ENCODE results near the gene ZMAT2. TPM values are rescaled to one million over a fixed set of nuclear protein-coding genes. Genes with fewer than 3 reads are reported as not detected.
"Not testable (repeated sequence)": the region's sequence is repeated elsewhere in the genome, so short reads cannot be mapped to it uniquely, and the experiment has no call there.

The ZMAT2 gene, protein sequence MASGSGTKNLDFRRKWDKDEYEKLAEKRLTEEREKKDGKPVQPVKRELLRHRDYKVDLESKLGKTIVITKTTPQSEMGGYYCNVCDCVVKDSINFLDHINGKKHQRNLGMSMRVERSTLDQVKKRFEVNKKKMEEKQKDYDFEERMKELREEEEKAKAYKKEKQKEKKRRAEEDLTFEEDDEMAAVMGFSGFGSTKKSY
- total RNA-seq (2021) (64.0 and 68.0 TPM in 2 replicates), Bru-seq, nascent RNA (percentile 93 among the genes with signal in this experiment), BruChase-seq, experiment 1, labeled RNA remaining after a 2-hour chase (percentile 93 among the genes with signal in this experiment), BruChase-seq, experiment 2, labeled RNA remaining after a 6-hour chase (percentile 96 among the genes with signal in this experiment)
- long read RNA-seq, transcript ZMAT2-201 (6 exons, 1,647 nt): major isoform, 10 of 13 reads
- long read RNA-seq, partial matches to known transcripts: 0 of 13 reads
- long read RNA-seq, other reads (novel, unspliced or antisense): 3 of 13 reads

DNA sequence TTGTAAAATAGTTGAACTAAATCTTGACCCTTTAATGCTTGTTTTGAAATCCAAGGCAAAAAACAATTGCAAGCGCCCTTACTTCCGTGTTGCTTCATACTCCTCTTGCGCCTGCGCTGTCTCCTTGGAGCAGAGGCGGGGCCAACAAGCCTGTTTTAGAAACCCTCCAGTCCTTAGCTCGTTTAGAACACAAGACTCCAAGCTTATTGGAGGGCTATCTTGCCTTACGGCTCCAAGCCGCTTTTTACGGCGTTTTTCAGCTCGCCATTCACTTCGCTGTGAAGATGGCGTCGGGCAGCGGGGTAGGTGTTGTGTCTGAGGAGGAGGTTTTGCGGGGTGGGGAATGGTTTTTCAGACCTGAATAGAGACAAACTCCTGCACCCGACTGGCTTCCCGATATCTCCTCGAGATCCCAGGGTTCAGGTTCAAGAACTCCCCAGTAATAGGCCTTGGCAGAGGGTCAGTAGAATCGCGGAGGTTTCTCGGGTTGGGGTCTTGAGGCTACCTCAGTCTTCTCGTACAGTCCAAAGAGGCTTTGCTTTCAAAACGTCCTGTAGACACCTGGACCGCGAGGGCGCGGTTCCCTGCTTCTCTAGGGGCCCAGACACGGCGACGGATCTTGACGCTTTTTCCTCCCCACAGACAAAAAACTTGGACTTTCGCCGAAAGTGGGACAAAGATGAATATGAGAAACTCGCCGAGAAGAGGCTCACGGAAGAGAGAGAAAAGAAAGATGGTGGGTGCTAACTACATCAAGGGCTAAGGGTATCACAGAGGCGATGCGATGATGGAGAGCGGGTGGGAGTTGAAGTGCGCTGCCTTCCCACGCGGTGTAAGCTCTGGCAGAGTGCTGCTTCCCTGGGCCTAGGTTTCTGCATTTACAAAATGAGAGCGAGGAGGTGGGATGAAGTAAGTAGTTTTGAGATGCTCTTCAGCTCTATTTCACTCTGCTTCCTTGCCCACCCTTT lies at the start of gene ZMAT2:
Gene ZMAT2, plus strand, starts transcription at position 271 of the 968 bp plus-strand sequence. Its CDS starts 14 bp downstream, at position 285.
- Histone ChIP-seq H3K9me3 (ENCODE audit: low read depth, low read length, poor library complexity, severe bottlenecking) (no peaks in the 10 kb centered on the region), H3K27ac (ENCODE audit: low read depth, low read length, poor library complexity, severe bottlenecking) (peak within 1 kb of the TSS; percentile 69), H3K4me3 (ENCODE audit: low read depth, low read length, poor library complexity, severe bottlenecking) (peak within 1 kb of the TSS; percentile 83), H3K36me3 (ENCODE audit: insufficient read depth, low read length, poor library complexity, severe bottlenecking) (peaks cover 77% of the 10 kb centered on the region), H3K27me3 (replicated peaks; ENCODE audit: insufficient read depth, low read depth, low read length, poor library complexity) (no peaks in the 10 kb centered on the region), H3K4me1 (ENCODE audit: insufficient read depth, low read length, poor library complexity, severe bottlenecking) (peaks cover 10% of the 10 kb centered on the region)
- TF ChIP-seq EZH2 (IDR thresholded peaks at IDR 0.05; ENCODE audit: borderline replicate concordance, low read depth, low read length, poor library complexity, severe bottlenecking): no peak
- TF ChIP-seq, protein P1, sequence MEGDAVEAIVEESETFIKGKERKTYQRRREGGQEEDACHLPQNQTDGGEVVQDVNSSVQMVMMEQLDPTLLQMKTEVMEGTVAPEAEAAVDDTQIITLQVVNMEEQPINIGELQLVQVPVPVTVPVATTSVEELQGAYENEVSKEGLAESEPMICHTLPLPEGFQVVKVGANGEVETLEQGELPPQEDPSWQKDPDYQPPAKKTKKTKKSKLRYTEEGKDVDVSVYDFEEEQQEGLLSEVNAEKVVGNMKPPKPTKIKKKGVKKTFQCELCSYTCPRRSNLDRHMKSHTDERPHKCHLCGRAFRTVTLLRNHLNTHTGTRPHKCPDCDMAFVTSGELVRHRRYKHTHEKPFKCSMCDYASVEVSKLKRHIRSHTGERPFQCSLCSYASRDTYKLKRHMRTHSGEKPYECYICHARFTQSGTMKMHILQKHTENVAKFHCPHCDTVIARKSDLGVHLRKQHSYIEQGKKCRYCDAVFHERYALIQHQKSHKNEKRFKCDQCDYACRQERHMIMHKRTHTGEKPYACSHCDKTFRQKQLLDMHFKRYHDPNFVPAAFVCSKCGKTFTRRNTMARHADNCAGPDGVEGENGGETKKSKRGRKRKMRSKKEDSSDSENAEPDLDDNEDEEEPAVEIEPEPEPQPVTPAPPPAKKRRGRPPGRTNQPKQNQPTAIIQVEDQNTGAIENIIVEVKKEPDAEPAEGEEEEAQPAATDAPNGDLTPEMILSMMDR (conservative IDR thresholded peaks at IDR 0.05; ENCODE audit: low read depth, low read length): no peak
- intact Hi-C loops (cut with micrococcal nuclease; ENCODE audit: unreplicated experiment): no loop called here
- peak; percentile 99 for DNase-seq (ENCODE audit: low spot score)
- ChIA-PET POLR2A (ENCODE audit: low non-redundant PET) (interaction anchor here (0.8 to 1.0 kb wide), 2 partner anchors 10 to 53 kb away, joined by 3 to 5 read pairs; partner anchors contain the start of genes HARS1, HARS2 and IK), CTCF (no interaction called here)
- TSS peak; percentile 52 for BruUV-seq (replicated peaks)

DNA sequence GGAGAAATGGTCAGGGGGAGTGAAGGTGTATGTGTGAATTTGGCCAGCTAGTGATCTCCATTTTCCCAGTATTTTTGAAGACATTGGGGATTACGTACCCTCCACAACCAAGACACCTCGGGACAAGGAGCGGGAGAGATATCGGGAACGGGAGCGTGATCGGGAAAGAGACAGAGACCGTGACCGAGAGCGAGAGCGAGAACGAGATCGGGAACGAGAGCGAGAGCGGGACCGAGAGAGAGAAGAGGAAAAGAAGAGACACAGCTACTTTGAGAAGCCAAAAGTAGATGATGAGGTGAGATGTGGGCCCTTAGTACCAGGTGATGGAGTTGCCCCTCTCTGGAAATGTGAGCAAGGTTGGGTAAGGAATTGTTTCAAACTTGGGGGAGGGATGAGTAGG lies 41.4 kb upstream of the ZMAT2 start:
- intact Hi-C loops (cut with micrococcal nuclease; ENCODE audit: unreplicated experiment): no loop called here

DNA sequence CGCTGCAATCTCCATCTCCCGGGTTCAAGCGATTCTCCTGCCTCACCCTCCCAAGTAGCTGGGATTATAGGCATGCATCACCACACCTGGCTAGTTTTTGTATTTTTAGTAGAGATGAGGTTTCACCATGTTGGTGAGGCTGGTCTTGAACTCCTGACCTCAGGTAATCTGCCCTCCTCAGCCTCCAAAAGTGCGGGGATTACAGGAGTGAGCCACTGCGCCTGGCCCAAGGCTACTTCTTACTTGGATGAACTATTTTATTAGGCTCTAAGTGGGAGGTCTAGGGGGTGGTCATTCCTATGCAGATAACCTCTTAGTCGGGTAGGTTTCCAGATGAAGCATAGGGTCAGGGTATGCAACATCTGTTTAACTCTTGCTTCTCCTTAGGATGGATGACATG lies 39.9 kb upstream of the ZMAT2 start:
- peaks cover 74% of the 10 kb centered on the region for H3K36me3 ChIP-seq (ENCODE audit: insufficient read depth, low read length, poor library complexity, severe bottlenecking)
- POLR2A ChIA-PET (ENCODE audit: low non-redundant PET); CTCF ChIA-PET; intact Hi-C loops (cut with micrococcal nuclease; ENCODE audit: unreplicated experiment); H3K27me3 ChIP-seq (replicated peaks; ENCODE audit: insufficient read depth, low read depth, low read length, poor library complexity); H3K27ac ChIP-seq (ENCODE audit: low read depth, low read length, poor library complexity, severe bottlenecking); BruUV-seq (replicated peaks); H3K9me3 ChIP-seq (ENCODE audit: low read depth, low read length, poor library complexity, severe bottlenecking); H3K4me3 ChIP-seq (ENCODE audit: low read depth, low read length, poor library complexity, severe bottlenecking); H3K4me1 ChIP-seq (ENCODE audit: insufficient read depth, low read length, poor library complexity, severe bottlenecking); DNase-seq (ENCODE audit: low spot score): not testable (repeated sequence)

More for the DNA sequence above, 41.4 kb upstream of the ZMAT2 start:
- Histone ChIP-seq H3K36me3 (ENCODE audit: insufficient read depth, low read length, poor library complexity, severe bottlenecking) (peaks cover 87% of the 10 kb centered on the region), H3K27ac (ENCODE audit: low read depth, low read length, poor library complexity, severe bottlenecking) (no peak overlapping the region), H3K27me3 (replicated peaks; ENCODE audit: insufficient read depth, low read depth, low read length, poor library complexity) (no peaks in the 10 kb centered on the region), H3K9me3 (ENCODE audit: low read depth, low read length, poor library complexity, severe bottlenecking) (no peaks in the 10 kb centered on the region), H3K4me1 (ENCODE audit: insufficient read depth, low read length, poor library complexity, severe bottlenecking) (no peaks in the 10 kb centered on the region), H3K4me3 (ENCODE audit: low read depth, low read length, poor library complexity, severe bottlenecking) (no peak overlapping the region)
- ChIA-PET POLR2A (ENCODE audit: low non-redundant PET) (no interaction called here), CTCF (no interaction called here)
- TF ChIP-seq, protein P1 (conservative IDR thresholded peaks at IDR 0.05; ENCODE audit: low read depth, low read length): no peak
- TF ChIP-seq EZH2 (IDR thresholded peaks at IDR 0.05; ENCODE audit: borderline replicate concordance, low read depth, low read length, poor library complexity, severe bottlenecking): no peak
- no TSS peak for BruUV-seq (replicated peaks)
- DNase-seq (ENCODE audit: low spot score): no peak

Measured in A673 (cell line).